ENCODE results near the gene IFNG-AS1.

The IFNG-AS1 gene

GRCh38 chr12:68030248-68030647 is 41.0 kb downstream of the IFNG-AS1 start:
- no peak for DNase-seq (ENCODE audit: low spot score)
- Histone ChIP-seq H3K27ac (no peak overlapping the region), H3K4me3 (no peak overlapping the region)
- no peak for TF ChIP-seq CTCF (IDR thresholded peaks at IDR 0.05)

DNA sequence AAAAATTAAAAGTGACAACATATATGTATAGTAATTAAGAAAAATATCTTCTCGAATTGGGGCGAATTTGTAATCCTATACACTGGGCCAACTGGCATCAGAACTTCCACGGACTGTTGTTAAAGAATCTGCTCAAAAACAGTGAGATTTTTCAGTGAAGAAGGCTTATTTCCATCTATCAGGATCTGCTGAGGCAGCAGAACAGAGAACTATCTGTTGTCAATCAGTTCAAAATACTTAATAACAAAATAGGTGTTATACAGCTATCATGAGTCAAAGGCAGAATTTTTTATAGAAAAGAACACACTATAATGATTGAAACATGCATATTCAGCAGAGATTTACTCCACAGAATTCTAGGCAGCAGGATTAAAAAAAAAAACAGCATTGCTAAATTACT is 41.9 kb downstream of the IFNG-AS1 start:
- no peak for DNase-seq (ENCODE audit: low spot score)
- no peak overlapping the region for H3K4me3 ChIP-seq
- no peak for TF ChIP-seq CTCF (IDR thresholded peaks at IDR 0.05)
- H3K27ac ChIP-seq, result no peak overlapping the region

DNA sequence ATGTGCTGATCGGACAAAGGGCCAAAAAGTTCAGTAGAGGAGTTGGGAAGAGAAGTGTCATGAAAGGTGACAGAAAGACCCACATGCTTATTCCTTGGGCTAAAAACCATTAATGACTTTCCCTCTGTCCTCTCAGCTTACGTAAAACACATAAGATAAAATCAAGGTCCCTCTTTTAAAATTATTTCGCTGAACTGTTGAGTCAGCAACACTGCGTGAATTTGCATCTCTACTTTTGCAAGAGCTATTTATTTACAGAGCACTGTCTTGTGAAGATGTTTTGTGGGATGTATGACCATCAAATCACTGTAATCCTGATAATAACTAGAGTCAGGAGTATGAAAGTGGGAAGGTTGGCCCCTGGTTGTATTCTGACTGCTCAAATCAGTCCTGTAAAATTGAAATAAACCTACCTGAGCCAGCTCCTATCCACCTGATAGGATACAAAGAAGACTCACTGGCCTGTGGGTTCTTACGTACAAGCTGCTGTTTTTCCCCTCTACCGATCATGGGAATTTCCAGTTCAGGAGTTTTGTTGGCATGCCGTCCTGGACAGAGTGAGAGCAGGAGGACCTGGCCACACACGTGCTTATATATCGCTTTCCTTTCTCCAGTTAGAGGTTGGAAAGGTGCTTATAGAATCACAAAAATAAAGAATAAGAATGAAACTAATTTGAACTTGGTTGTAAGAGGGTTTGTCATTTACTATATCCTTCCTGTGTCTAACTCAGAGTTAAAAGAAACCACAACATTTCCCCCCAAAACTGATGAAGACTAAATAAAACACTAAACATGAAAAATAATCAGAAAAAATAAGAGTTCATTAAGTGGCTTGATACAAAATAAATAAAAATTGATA is 42.9 kb downstream of the IFNG-AS1 start:
- no peak overlapping the region for H3K27ac ChIP-seq
- TF ChIP-seq CTCF (IDR thresholded peaks at IDR 0.05), result no peak
- no peak for DNase-seq (ENCODE audit: low spot score)
- no peak overlapping the region for H3K4me3 ChIP-seq

GRCh38 chr12:68034567-68034966 is 45.3 kb downstream of the IFNG-AS1 start:
- no peak for TF ChIP-seq CTCF (IDR thresholded peaks at IDR 0.05)
- no peak for DNase-seq (ENCODE audit: low spot score)
- H3K27ac ChIP-seq, result no peak overlapping the region
- H3K4me3 ChIP-seq, result no peak overlapping the region

DNA sequence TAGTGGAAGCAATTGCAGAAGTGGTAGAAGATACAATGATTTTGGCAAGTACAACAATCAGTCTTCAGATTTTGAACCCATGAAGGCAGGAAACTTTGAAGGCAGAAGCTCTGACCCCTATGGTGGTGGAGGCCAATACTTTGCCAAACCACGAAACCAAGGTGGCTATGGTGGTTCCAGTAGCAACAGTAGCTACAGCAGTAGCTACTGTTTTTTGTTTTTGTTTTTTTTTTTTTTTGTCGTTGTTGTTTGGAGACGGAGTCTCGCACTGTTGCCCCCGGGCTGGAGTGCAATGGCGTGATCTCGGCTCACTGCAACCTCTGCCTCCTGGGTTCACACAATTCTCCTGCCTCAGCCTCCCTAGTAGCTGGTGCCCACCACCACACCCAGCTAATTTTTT is 47.4 kb downstream of the IFNG-AS1 start:
- TF ChIP-seq CTCF (IDR thresholded peaks at IDR 0.05), result no peak
- no peak for DNase-seq (ENCODE audit: low spot score)
- Histone ChIP-seq H3K4me3 (no peak overlapping the region), H3K27ac (no peak overlapping the region)

GRCh38 chr12:68037616-68038255 is 48.5 kb downstream of the IFNG-AS1 start:
- Histone ChIP-seq H3K4me3 (no peak overlapping the region), H3K27ac (no peak overlapping the region)
- no peak for DNase-seq (ENCODE audit: low spot score)
- TF ChIP-seq CTCF (IDR thresholded peaks at IDR 0.05), result no peak

- no peak for TF ChIP-seq CTCF (IDR thresholded peaks at IDR 0.05)
- no peak for DNase-seq (ENCODE audit: low spot score)
- Histone ChIP-seq H3K4me3 (no peak overlapping the region), H3K27ac (no peak overlapping the region)
Measured at GRCh38 chr12:68038650-68039049, 49.4 kb downstream of the IFNG-AS1 start.

All from coronary artery (tissue), 2 donors.